ENCODE results near the gene PDZD2. TPM values are rescaled to one million over a fixed set of nuclear protein-coding genes. Genes with fewer than 3 reads are reported as not detected.

Gene PDZD2
- total RNA-seq, 2 donors from 2014 or later = 4.5 to 15.7 TPM

DNA sequence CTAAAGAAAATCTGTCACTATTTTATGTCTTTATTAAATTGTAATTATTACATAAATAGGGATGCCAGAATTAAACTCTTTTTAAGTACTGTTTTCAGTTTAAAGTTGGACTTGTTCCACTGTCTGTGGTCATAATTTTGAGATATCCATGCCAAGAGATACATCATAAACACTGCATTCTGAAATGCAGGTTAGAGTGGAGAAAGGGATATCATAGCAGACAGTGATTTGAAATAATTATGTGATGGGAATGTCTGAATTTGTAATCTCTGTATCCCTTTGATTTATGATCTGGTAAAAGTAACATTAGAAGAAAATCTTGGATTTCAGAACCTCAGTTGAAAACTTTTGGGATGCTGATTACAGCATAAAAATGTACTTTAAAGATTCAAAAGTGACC is 313.1 kb downstream of the PDZD2 start:
- TF ChIP-seq, protein P1, sequence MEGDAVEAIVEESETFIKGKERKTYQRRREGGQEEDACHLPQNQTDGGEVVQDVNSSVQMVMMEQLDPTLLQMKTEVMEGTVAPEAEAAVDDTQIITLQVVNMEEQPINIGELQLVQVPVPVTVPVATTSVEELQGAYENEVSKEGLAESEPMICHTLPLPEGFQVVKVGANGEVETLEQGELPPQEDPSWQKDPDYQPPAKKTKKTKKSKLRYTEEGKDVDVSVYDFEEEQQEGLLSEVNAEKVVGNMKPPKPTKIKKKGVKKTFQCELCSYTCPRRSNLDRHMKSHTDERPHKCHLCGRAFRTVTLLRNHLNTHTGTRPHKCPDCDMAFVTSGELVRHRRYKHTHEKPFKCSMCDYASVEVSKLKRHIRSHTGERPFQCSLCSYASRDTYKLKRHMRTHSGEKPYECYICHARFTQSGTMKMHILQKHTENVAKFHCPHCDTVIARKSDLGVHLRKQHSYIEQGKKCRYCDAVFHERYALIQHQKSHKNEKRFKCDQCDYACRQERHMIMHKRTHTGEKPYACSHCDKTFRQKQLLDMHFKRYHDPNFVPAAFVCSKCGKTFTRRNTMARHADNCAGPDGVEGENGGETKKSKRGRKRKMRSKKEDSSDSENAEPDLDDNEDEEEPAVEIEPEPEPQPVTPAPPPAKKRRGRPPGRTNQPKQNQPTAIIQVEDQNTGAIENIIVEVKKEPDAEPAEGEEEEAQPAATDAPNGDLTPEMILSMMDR (IDR thresholded peaks at IDR 0.05) = no peak
- H3K4me1 ChIP-seq (ENCODE audit: control insufficient read depth in 1 of 2, low read depth in 2 of 2) = no peaks in the 10 kb centered on the region
- no peak overlapping the region for H3K4me3 ChIP-seq
- H3K36me3 ChIP-seq = no peaks in the 10 kb centered on the region
- ATAC-seq (ENCODE audit: insufficient number of reproducible peaks, low FRiP score, low read depth) (no peak), DNase-seq (ENCODE audit: low spot score) (no peak)
- no peak overlapping the region for H3K27ac ChIP-seq
- no peaks in the 10 kb centered on the region for H3K9me3 ChIP-seq
- H3K27me3 ChIP-seq (replicated peaks; ENCODE audit: insufficient read depth) = no peaks in the 10 kb centered on the region

DNA sequence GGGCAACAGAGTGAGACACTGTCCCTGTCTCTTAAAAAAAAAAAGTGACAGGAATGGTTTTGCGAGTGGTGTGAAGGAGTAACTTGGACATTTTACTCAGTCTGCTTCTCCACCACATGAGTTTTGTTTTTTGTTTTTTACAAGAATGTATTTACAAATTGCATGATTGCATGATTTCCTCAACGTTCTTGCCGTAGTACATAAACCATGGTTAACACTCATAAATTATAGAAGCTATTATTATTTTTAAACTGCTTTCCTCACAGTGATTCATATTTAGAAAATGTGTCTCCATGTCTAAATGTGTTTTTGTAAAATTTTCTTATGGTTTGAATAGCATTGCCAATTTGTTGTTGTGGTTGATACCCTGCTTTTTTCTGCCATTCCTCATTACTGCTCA is 315.2 kb downstream of the PDZD2 start:
- H3K9me3 ChIP-seq = no peaks in the 10 kb centered on the region
- no peaks in the 10 kb centered on the region for H3K4me1 ChIP-seq (ENCODE audit: control insufficient read depth in 1 of 2, low read depth in 2 of 2)
- TF ChIP-seq, protein P1 (IDR thresholded peaks at IDR 0.05) = no peak
- H3K36me3 ChIP-seq = no peaks in the 10 kb centered on the region
- H3K27me3 ChIP-seq (replicated peaks; ENCODE audit: insufficient read depth) = no peaks in the 10 kb centered on the region
- H3K4me3 ChIP-seq = no peak overlapping the region
- ATAC-seq (ENCODE audit: insufficient number of reproducible peaks, low FRiP score, low read depth) (no peak), DNase-seq (ENCODE audit: low spot score) (no peak)
- H3K27ac ChIP-seq = no peak overlapping the region

DNA sequence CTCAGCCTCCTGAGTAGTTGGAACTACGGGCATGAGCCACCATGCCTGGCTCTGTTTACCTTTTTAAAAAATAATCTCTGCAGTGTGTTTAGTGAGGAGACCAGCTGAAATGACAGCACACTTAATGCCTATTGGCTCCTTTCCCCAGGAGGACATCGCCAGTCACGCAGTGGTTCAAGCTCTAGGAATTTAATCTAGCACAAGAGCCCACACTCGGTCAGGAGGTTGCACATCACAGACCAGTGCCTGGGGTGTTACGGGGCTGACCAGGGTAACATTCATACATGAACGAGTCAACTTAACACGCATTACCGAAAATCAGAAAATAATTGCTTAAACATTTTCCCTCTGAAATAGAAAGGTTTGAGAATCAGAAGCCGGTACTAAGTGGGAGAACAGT is 318.2 kb downstream of the PDZD2 start:
- TF ChIP-seq, protein P1 (IDR thresholded peaks at IDR 0.05) = no peak
- ATAC-seq (ENCODE audit: insufficient number of reproducible peaks, low FRiP score, low read depth) (no peak), DNase-seq (ENCODE audit: low spot score) (no peak)
- H3K4me1 ChIP-seq (ENCODE audit: control insufficient read depth in 1 of 2, low read depth in 2 of 2) = peaks cover 0 to 2% of the 10 kb centered on the region in 2 donors
- H3K4me3 ChIP-seq = no peak overlapping the region
- H3K9me3 ChIP-seq = no peaks in the 10 kb centered on the region
- H3K27ac ChIP-seq = no peak overlapping the region
- H3K36me3 ChIP-seq = no peaks in the 10 kb centered on the region
- no peaks in the 10 kb centered on the region for H3K27me3 ChIP-seq (replicated peaks; ENCODE audit: insufficient read depth)

DNA sequence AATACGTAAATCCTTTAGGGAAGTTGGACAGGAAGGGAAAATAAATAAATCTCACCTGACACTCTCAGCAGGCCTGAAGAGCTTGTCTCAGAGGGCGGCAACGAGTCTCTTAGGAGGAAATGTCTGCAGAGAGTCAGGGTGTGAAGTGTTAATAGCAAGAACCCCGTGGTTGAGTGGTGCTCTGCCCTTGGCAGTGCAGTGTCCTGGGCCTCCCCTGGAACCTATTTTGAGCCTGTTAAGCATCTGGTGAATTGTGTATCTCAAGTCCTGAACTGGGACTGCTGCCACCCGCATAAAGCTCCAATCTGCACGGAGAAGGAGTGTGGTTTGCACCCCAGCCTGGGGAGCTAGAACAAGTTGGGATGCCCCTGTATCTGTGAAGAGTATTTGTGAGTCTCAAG is 323.4 kb downstream of the PDZD2 start:
- no peak for ATAC-seq (ENCODE audit: insufficient number of reproducible peaks, low FRiP score, low read depth)

DNA sequence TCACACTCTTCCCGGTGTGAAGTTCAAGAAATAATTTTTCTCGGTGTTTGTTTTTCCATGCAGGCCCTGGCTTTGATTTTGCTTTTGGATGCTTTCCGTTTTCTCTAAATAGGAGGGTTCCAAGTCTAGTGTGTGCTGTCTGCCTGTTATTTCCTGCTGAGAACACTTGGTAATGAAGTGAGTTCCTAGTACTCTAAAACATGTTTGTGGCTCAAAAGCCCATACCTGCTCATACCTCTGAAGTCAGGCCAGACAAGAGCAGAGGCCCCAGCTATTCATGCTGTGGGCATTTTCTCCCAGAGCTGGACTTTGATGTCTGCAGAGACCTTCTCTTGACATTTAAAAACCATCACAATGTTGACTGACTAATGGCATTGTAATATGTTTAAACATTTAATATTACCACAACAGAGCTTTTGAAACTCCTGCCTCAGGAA is 324.0 kb downstream of the PDZD2 start:
- TF ChIP-seq, protein P1 (IDR thresholded peaks at IDR 0.05) = no peak
- no peak for ATAC-seq (ENCODE audit: insufficient number of reproducible peaks, low FRiP score, low read depth)
- H3K4me1 ChIP-seq (ENCODE audit: control insufficient read depth in 1 of 2, low read depth in 2 of 2) = peaks cover 0 to 18% of the 10 kb centered on the region in 2 donors
- H3K4me3 ChIP-seq = no peak overlapping the region
- no peaks in the 10 kb centered on the region for H3K9me3 ChIP-seq
- H3K27ac ChIP-seq = peak overlapping the region in 1 of 2 donors; percentile 55
- no peak for DNase-seq (ENCODE audit: low spot score)
- no peaks in the 10 kb centered on the region for H3K27me3 ChIP-seq (replicated peaks; ENCODE audit: insufficient read depth)
- no peaks in the 10 kb centered on the region for H3K36me3 ChIP-seq

More for the DNA sequence above, 323.4 kb downstream of the PDZD2 start:
- no peak for DNase-seq (ENCODE audit: low spot score)
- H3K36me3 ChIP-seq = no peaks in the 10 kb centered on the region
- H3K27me3 ChIP-seq (replicated peaks; ENCODE audit: insufficient read depth) = no peaks in the 10 kb centered on the region
- H3K4me1 ChIP-seq (ENCODE audit: control insufficient read depth in 1 of 2, low read depth in 2 of 2) = peaks cover 0 to 18% of the 10 kb centered on the region in 2 donors
- TF ChIP-seq, protein P1 (IDR thresholded peaks at IDR 0.05) = no peak
- H3K4me3 ChIP-seq = no peak overlapping the region
- H3K27ac ChIP-seq = no peak overlapping the region
- no peaks in the 10 kb centered on the region for H3K9me3 ChIP-seq
